GM18508 (cell line): ENCODE data around the gene PROSER2.

Experiments
- ATAC-seq: cut with Tn5 transposase; IDR thresholded peaks from one replicate; pipeline ENCODE4 v1.9.1; 2021; ENCODE audit warnings: moderate number of reproducible peaks; ENCODE audit not compliant: insufficient read depth, unreplicated experiment

PROSER2 gene

GRCh38 chr10:11823122-11823988 lies at the start of gene PROSER2:
TSS of gene PROSER2 (plus strand) at chr10:11823356. CDS start at chr10:11852078, 28,722 bp downstream.
- no peak for ATAC-seq

- no peak for ATAC-seq
Measured at GRCh38 chr10:11773761-11774441, 49.3 kb upstream of the PROSER2 start.

GRCh38 chr10:11775412-11775811 lies 47.7 kb upstream of the PROSER2 start:
- no peak for ATAC-seq

GRCh38 chr10:11776080-11776479 lies 47.1 kb upstream of the PROSER2 start:
- ATAC-seq, result no peak

- ATAC-seq, result no peak
Measured at GRCh38 chr10:11781114-11781513, 42.0 kb upstream of the PROSER2 start.

GRCh38 chr10:11782793-11783557 lies 40.2 kb upstream of the PROSER2 start:
- ATAC-seq, result no peak

- no peak for ATAC-seq
Measured at GRCh38 chr10:11783558-11783865, 39.6 kb upstream of the PROSER2 start.

GRCh38 chr10:11787374-11787773 lies 35.8 kb upstream of the PROSER2 start:
- no peak for ATAC-seq

GRCh38 chr10:11787846-11788245 lies 35.3 kb upstream of the PROSER2 start:
- ATAC-seq, result no peak

- ATAC-seq, result no peak
Measured at GRCh38 chr10:11789306-11789705, 33.9 kb upstream of the PROSER2 start.

GRCh38 chr10:11789956-11790355 lies 33.2 kb upstream of the PROSER2 start:
- ATAC-seq, result no peak

- no peak for ATAC-seq
Measured at GRCh38 chr10:11793762-11794479, 29.2 kb upstream of the PROSER2 start.

- ATAC-seq, result no peak
Measured at GRCh38 chr10:11794566-11794965, 28.6 kb upstream of the PROSER2 start.

- ATAC-seq, result no peak
Measured at GRCh38 chr10:11795101-11795920, 27.8 kb upstream of the PROSER2 start.

GRCh38 chr10:11796474-11796873 lies 26.7 kb upstream of the PROSER2 start:
- no peak for ATAC-seq

- no peak for ATAC-seq
Measured at GRCh38 chr10:11797281-11797680, 25.9 kb upstream of the PROSER2 start.

- ATAC-seq, result no peak
Measured at GRCh38 chr10:11797847-11798633, 25.1 kb upstream of the PROSER2 start.

GRCh38 chr10:11798845-11799735 lies 24.1 kb upstream of the PROSER2 start:
- no peak for ATAC-seq
